IMR-90 (cell line): ENCODE results near the gene SLC7A4. TPM values are rescaled to one million over a fixed set of nuclear protein-coding genes. Genes with fewer than 3 reads are reported as not detected.

Experiments
- ATAC-seq: fragments of 200-7000 bp; cut with Tn5 transposase; 2 replicates; pipeline ENCODE4 v1.9.1; 2020; ENCODE audit warnings: low read depth, mild to moderate bottlenecking, moderate library complexity
- BruUV-seq: library from RNA; stranded (reverse); fragments of 400-500 nt; replicated peaks from 2 replicates; lab custom pipeline; 2021; lab: Mats Ljungman, UMichigan
- CTCF ChIA-PET: fragments of 300-600 bp; formaldehyde crosslinking; extraction: SDS; loops from one replicate; lab custom pipeline; 2021; ENCODE audit warnings: antibody characterized with exemption; lab: Yijun Ruan, JAX
- POLR2A ChIA-PET: fragments of 300-600 bp; sonication (Branson Sonifier 250); formaldehyde crosslinking; loops from one replicate; lab custom pipeline; 2022; ENCODE audit warnings: antibody characterized with exemption; ENCODE audit not compliant: unreplicated experiment; lab: Charles Lee
- DNase-seq: peaks from one replicate; pipeline ENCODE4 v3.0.0; 2013
- H2AFZ ChIP-seq: replicated peaks from 2 replicates; pipeline ENCODE3; 2013; ENCODE audit warnings: low read length, mild to moderate bottlenecking; ENCODE audit not compliant: poor library complexity
- H2AK5ac ChIP-seq: 2 replicates; pipeline ENCODE4 v1.6.1; 2013; ENCODE audit warnings: low read depth, low read length, inconsistent platforms
- H2AK9ac ChIP-seq: replicated peaks from 2 replicates; pipeline ENCODE3; 2013; ENCODE audit warnings: mild to moderate bottlenecking, low read depth, low read length, moderate library complexity; ENCODE audit not compliant: poor library complexity
- H2BK120ac ChIP-seq: 2 replicates; pipeline ENCODE4 v1.6.1; 2013; ENCODE audit warnings: low read depth, low read length, inconsistent platforms
- H2BK15ac ChIP-seq: 3 replicates; pipeline ENCODE4 v1.6.1; 2013; ENCODE audit warnings: low read depth, low read length, inconsistent platforms
- H2BK20ac ChIP-seq: 2 replicates; pipeline ENCODE4 v1.6.1; 2013; ENCODE audit warnings: low read depth, mild to moderate bottlenecking, inconsistent platforms, low read length, moderate library complexity
- H2BK5ac ChIP-seq: 2 replicates; pipeline ENCODE4 v1.6.1; 2013; ENCODE audit warnings: mild to moderate bottlenecking, low read depth, low read length, inconsistent platforms; ENCODE audit not compliant: poor library complexity, severe bottlenecking
- H3K14ac ChIP-seq: replicated peaks from 2 replicates; pipeline ENCODE4 v1.6.1; 2013; ENCODE audit warnings: low read depth, low read length, inconsistent platforms
- H3K18ac ChIP-seq: 2 replicates; pipeline ENCODE4 v1.6.1; 2013; ENCODE audit warnings: low read depth, low read length, control low read depth
- H3K23ac ChIP-seq: 2 replicates; pipeline ENCODE4 v1.6.1; 2013; ENCODE audit warnings: low read depth, low read length, inconsistent platforms
- H3K27ac ChIP-seq: 2 replicates; pipeline ENCODE4 v1.5.1; 2013; ENCODE audit warnings: mild to moderate bottlenecking, control low read depth, low read length; ENCODE audit not compliant: insufficient read depth
- H3K27me3 ChIP-seq: 2 replicates; pipeline ENCODE4 v1.6.1; 2013; ENCODE audit warnings: low read length; ENCODE audit not compliant: control insufficient read depth, insufficient read depth
- H3K36me3 ChIP-seq: 2 replicates; pipeline ENCODE4 v1.6.1; 2013; ENCODE audit warnings: low read length, mixed read lengths; ENCODE audit not compliant: control insufficient read depth, insufficient read depth
- H3K4ac ChIP-seq: 2 replicates; pipeline ENCODE4 v1.6.1; 2013; ENCODE audit warnings: low read depth, low read length, inconsistent platforms
- H3K4me1 ChIP-seq: 2 replicates; pipeline ENCODE4 v1.6.1; 2013; ENCODE audit warnings: low read length, mixed read lengths; ENCODE audit not compliant: control insufficient read depth, insufficient read depth
- H3K4me2 ChIP-seq: 2 replicates; pipeline ENCODE4 v1.6.1; 2013; ENCODE audit warnings: low read depth, mild to moderate bottlenecking, control low read depth, low read length, moderate library complexity
- H3K4me3 ChIP-seq: 2 replicates; pipeline ENCODE4 v1.5.1; 2013; ENCODE audit warnings: low read depth, mild to moderate bottlenecking, control low read depth, low read length, moderate library complexity; ENCODE audit not compliant: insufficient read depth
- H3K56ac ChIP-seq: 2 replicates; pipeline ENCODE4 v1.6.1; 2013; ENCODE audit warnings: low read length, inconsistent platforms; ENCODE audit not compliant: insufficient read depth; ENCODE audit errors: extremely low read depth
- H3K79me1 ChIP-seq, 2 experiments: 2 replicates each; pipeline ENCODE4 v1.6.1; 2013; ENCODE audit warnings: low read length in 2 of 2, inconsistent platforms in 1 of 2, low read depth in 1 of 2
- H3K9ac ChIP-seq: 2 replicates; pipeline ENCODE4 v1.6.1; 2013; ENCODE audit warnings: low read depth, low read length, control low read depth
- H3K9me1 ChIP-seq: 2 replicates; pipeline ENCODE4 v1.6.1; 2013; ENCODE audit warnings: low read length, inconsistent platforms; ENCODE audit not compliant: insufficient read depth
- H3K9me3 ChIP-seq: 2 replicates; pipeline ENCODE4 v1.6.1; 2013; ENCODE audit warnings: low read length; ENCODE audit not compliant: control insufficient read depth, insufficient read depth
- H4K20me1 ChIP-seq: 2 replicates; pipeline ENCODE4 v1.6.1; 2013; ENCODE audit warnings: low read length, inconsistent platforms; ENCODE audit not compliant: insufficient read depth
- H4K5ac ChIP-seq: 2 replicates; pipeline ENCODE4 v1.6.1; 2013; ENCODE audit warnings: mild to moderate bottlenecking, low read depth, low read length, control low read depth
- H4K8ac ChIP-seq, 2 experiments: 2 replicates each; pipeline ENCODE4 v1.6.1; 2013; ENCODE audit warnings: low read depth in 2 of 2, low read length in 2 of 2, control low read depth in 1 of 2, inconsistent platforms in 1 of 2
- H4K91ac ChIP-seq: 2 replicates; pipeline ENCODE4 v1.6.1; 2013; ENCODE audit warnings: low read depth, low read length, inconsistent platforms; ENCODE audit not compliant: insufficient read depth
- BHLHE40 ChIP-seq: fragments of 150-350 bp; IDR thresholded peaks from 2 replicates; pipeline ENCODE4 v1.6.1; 2016; ENCODE audit warnings: mild to moderate bottlenecking, low read depth, low read length
- CHD1 ChIP-seq: IDR thresholded peaks from 2 replicates; pipeline ENCODE4 v1.6.1; 2012; ENCODE audit warnings: low read depth, low read length, improper control_type of control experiment
- CTCF ChIP-seq: conservative IDR thresholded peaks from 2 replicates; pipeline ENCODE4 v1.5.1; 2012; ENCODE audit warnings: mild to moderate bottlenecking, low read depth, low read length, improper control_type of control experiment
- NFE2L2 ChIP-seq: fragments of 150-350 bp; IDR thresholded peaks from 2 replicates; pipeline ENCODE4 v1.6.1; 2016; ENCODE audit warnings: low read depth, mild to moderate bottlenecking, low read length
- POLR2A ChIP-seq: IDR thresholded peaks from 2 replicates; pipeline ENCODE4 v1.6.1; 2012; ENCODE audit warnings: mild to moderate bottlenecking, low read depth, low read length
- RAD21 ChIP-seq: IDR thresholded peaks from 2 replicates; pipeline ENCODE4 v1.6.1; 2012; ENCODE audit warnings: low read length, improper control_type of control experiment
- RCOR1 ChIP-seq: IDR thresholded peaks from 2 replicates; pipeline ENCODE4 v1.6.1; 2012; ENCODE audit warnings: mild to moderate bottlenecking, low read length, improper control_type of control experiment; ENCODE audit not compliant: insufficient replicate concordance
- USF2 ChIP-seq: fragments of 150-350 bp; IDR thresholded peaks from 2 replicates; pipeline ENCODE4 v1.6.1; 2017; ENCODE audit warnings: mild to moderate bottlenecking, antibody characterized with exemption, low read length, low read depth
- WGBS, 2 experiments: methylation state at CpG; one replicate each; pipeline versions ENCODE4 v1.1.5 to v1.1.7; 2013; ENCODE audit warnings: missing lambda C conversion rate in 2 of 2; ENCODE audit not compliant: insufficient read length in 1 of 2; ENCODE audit errors: extremely low coverage in 2 of 2; 5-methylcytosine and 5-hydroxymethylcytosine counted together
- dilution Hi-C: fragments of 300-500 bp; cut with HindIII; formaldehyde crosslinking; loops from one replicate; pipeline ENCODE4 v1.14.3; 2018; ENCODE audit warnings: low sequenced_read_pairs; ENCODE audit not compliant: unreplicated experiment
- in situ Hi-C: fragments of 300-500 bp; cut with MboI; formaldehyde crosslinking; loops from 3 replicates; pipeline ENCODE4 v1.14.3; 2019; ENCODE audit warnings: low sequenced_read_pairs, inconsistent platforms, mixed read lengths
- intact Hi-C: fragments of 100-400 bp; cut with micrococcal nuclease; formaldehyde crosslinking; loops from 2 replicates; pipeline ENCODE4 v1.10.0; 2022
- polyA plus RNA-seq, 3 experiments: library from polyadenylated mRNA; depleted of rRNA; stranded (reverse); fragments of >200 nt; gene quantifications; 2 replicates each; pipeline ENCODE4 v1.2.3, GENCODE V29; 2012; ENCODE audit warnings: low replicate concordance in 1 of 3
- total RNA-seq: library from RNA; depleted of rRNA; stranded (reverse); fragments of >200 nt; gene quantifications from 2 replicates; pipeline ENCODE4 v1.2.3, GENCODE V29; 2012

SLC7A4 gene
- total and polyA plus RNA-seq, 2 of the 4 experiments (the other 2 are of a cell fraction), result 0.03 TPM; not detected in 1

- intact Hi-C loops (no loop called here), dilution Hi-C loops (no loop called here), in situ Hi-C loops (loop anchor here (10.0 kb wide), 1 partner anchor 84 kb away; no protein-coding TSS in a partner anchor)
- Histone ChIP-seq H4K5ac (no peak overlapping the region), H2AK5ac (no peak overlapping the region), H2BK15ac (no peak overlapping the region), H4K91ac (no peak overlapping the region), H2AFZ (no peak overlapping the region), H3K23ac (no peak overlapping the region), H2AK9ac (no peak overlapping the region), H3K36me3 (no peaks in the 10 kb centered on the region), H2BK5ac (no peak overlapping the region), H3K4me3 (no peak overlapping the region), H3K27ac (no peak overlapping the region), H4K8ac (no peak overlapping the region), H3K9me3 (no peaks in the 10 kb centered on the region), H4K20me1 (peaks cover 4% of the 10 kb centered on the region; the same call in 1 of the 2 replicates), H3K79me1 (0 out of 4 replicates have a peak, but pooled peaks cover 0 to 5% of the 10 kb centered on the region in 2 experiments), H3K4me2 (no peak overlapping the region), H3K9me1 (peaks cover 10% of the 10 kb centered on the region), H3K4me1 (peaks cover 12% of the 10 kb centered on the region), H2BK120ac (no peak overlapping the region), H3K14ac (no peak overlapping the region), H3K56ac (no peak overlapping the region), H3K18ac (no peak overlapping the region), H3K9ac (no peak overlapping the region), H2BK20ac (no peak overlapping the region), H3K27me3 (no peaks in the 10 kb centered on the region), H3K4ac (no peak overlapping the region)
- ATAC-seq, result no peak
- 72% methylated on average over 2 of the region's 3 CpGs; no CpG with 5 or more reads in 1 of the 2 experiments for WGBS, 2 experiments
- BruUV-seq, result no TSS peak
- POLR2A ChIA-PET, result no interaction called here
- no peak for DNase-seq
- CTCF ChIA-PET, result no interaction called here
- TF ChIP-seq USF2 (no peak), CHD1 (no peak), RAD21 (no peak), NFE2L2 (no peak), BHLHE40 (no peak), POLR2A (no peak), CTCF (no peak), RCOR1 (no peak)
These were observed 21.8 kb downstream of the SLC7A4 start for GRCh38 chr22:21010426-21011113.
